ENCODE results near the gene DYNLT1. TPM values are rescaled to one million over a fixed set of nuclear protein-coding genes. Genes with fewer than 3 reads are reported as not detected.
A peak's percentile ranks its signal among the peaks of the same experiment; 100 is the strongest.
"Not testable (repeated sequence)": the region's sequence is repeated elsewhere in the genome, so short reads cannot be mapped to it uniquely, and the experiment has no call there.

The DYNLT1 gene
- polyA plus RNA-seq, 6 donors from 2014 or later: 29.6 to 66.7 (median 39.1) TPM

- ATAC-seq (ENCODE audit: low read depth in 2 of 2) (no peak), DNase-seq (no peak)
- peaks cover 0 to 2% (median 0%) of the 10 kb centered on the region in 7 donors for H3K9me3 Mint-ChIP-seq
- H3K4me1 Mint-ChIP-seq: peaks cover 40 to 56% (median 50%) of the 10 kb centered on the region in 3 donors
- peak overlapping the region; percentile 84 to 94 (median 90) for H3K27ac Mint-ChIP-seq
- H3K4me3 Mint-ChIP-seq: peak overlapping the region; percentile 91 to 97 (median 94)
- peaks cover 0 to 7% of the 10 kb centered on the region in 2 donors for H3K36me3 Mint-ChIP-seq
- no peaks in the 10 kb centered on the region for H3K27me3 Mint-ChIP-seq
Observed at GRCh38 chr6:158645064-158646022, 800 bp upstream of the DYNLT1 start.

GRCh38 chr6:158643836-158644230 is 710 bp downstream of the DYNLT1 start:
- DNase-seq (no peak), ATAC-seq (ENCODE audit: low read depth in 2 of 2) (peak in 1 of 2 donors; percentile 0)
- H3K9me3 Mint-ChIP-seq: peaks cover 0 to 2% (median 0%) of the 10 kb centered on the region in 7 donors
- no peaks in the 10 kb centered on the region for H3K27me3 Mint-ChIP-seq
- H3K27ac Mint-ChIP-seq: peak overlapping the region; percentile 56 to 98 (median 92)
- H3K4me3 Mint-ChIP-seq: peak overlapping the region; percentile 88 to 98 (median 95)
- peaks cover 0 to 10% of the 10 kb centered on the region in 2 donors for H3K36me3 Mint-ChIP-seq
- H3K4me1 Mint-ChIP-seq: peaks cover 32 to 58% (median 42%) of the 10 kb centered on the region in 3 donors

GRCh38 chr6:158642097-158642601 is 2.4 kb downstream of the DYNLT1 start:
- no peak for ATAC-seq (ENCODE audit: low read depth in 2 of 2)
- peaks cover 0 to 2% (median 0%) of the 10 kb centered on the region in 7 donors for H3K9me3 Mint-ChIP-seq
- peak overlapping the region in 4 of 8 donors; percentile 47 to 94 (median 93) for H3K4me3 Mint-ChIP-seq
- H3K36me3 Mint-ChIP-seq: peaks cover 0 to 10% of the 10 kb centered on the region in 2 donors
- H3K27ac Mint-ChIP-seq: peak overlapping the region in 1 of 6 donors; percentile 41
- DNase-seq: no peak
- H3K27me3 Mint-ChIP-seq: no peaks in the 10 kb centered on the region
- peaks cover 32 to 58% (median 45%) of the 10 kb centered on the region in 3 donors for H3K4me1 Mint-ChIP-seq

- H3K27me3 Mint-ChIP-seq: no peaks in the 10 kb centered on the region
- no peaks in the 10 kb centered on the region for H3K9me3 Mint-ChIP-seq
- peak overlapping the region in 1 of 8 donors; percentile 41 for H3K4me3 Mint-ChIP-seq
- DNase-seq (no peak), ATAC-seq (ENCODE audit: low read depth in 2 of 2) (no peak)
- H3K27ac Mint-ChIP-seq: peak overlapping the region in 3 of 6 donors; percentile 50 to 53 (median 52)
- peaks cover 31 to 57% (median 41%) of the 10 kb centered on the region in 3 donors for H3K4me1 Mint-ChIP-seq
- peaks cover 7 to 17% of the 10 kb centered on the region in 2 donors for H3K36me3 Mint-ChIP-seq
Observed at GRCh38 chr6:158640519-158640918, 4.0 kb downstream of the DYNLT1 start.

- no peaks in the 10 kb centered on the region for H3K27me3 Mint-ChIP-seq
- H3K4me1 Mint-ChIP-seq: peaks cover 28 to 49% (median 32%) of the 10 kb centered on the region in 3 donors
- H3K36me3 Mint-ChIP-seq: peaks cover 7 to 17% of the 10 kb centered on the region in 2 donors
- peak overlapping the region in 3 of 6 donors; percentile 29 to 56 (median 44) for H3K27ac Mint-ChIP-seq
- ATAC-seq (ENCODE audit: low read depth in 2 of 2) (no peak), DNase-seq (no peak)
- H3K4me3 Mint-ChIP-seq: no peak overlapping the region
- H3K9me3 Mint-ChIP-seq: no peaks in the 10 kb centered on the region
Observed at GRCh38 chr6:158639056-158639455, 5.5 kb downstream of the DYNLT1 start.

- DNase-seq (no peak), ATAC-seq (ENCODE audit: low read depth in 2 of 2) (no peak)
- peaks cover 7 to 17% of the 10 kb centered on the region in 2 donors for H3K36me3 Mint-ChIP-seq
- H3K4me3 Mint-ChIP-seq: no peak overlapping the region
- H3K4me1 Mint-ChIP-seq: peaks cover 25 to 44% (median 27%) of the 10 kb centered on the region in 3 donors
- peak overlapping the region in 2 of 6 donors; percentile 68 to 70 for H3K27ac Mint-ChIP-seq
- H3K9me3 Mint-ChIP-seq: no peaks in the 10 kb centered on the region
- no peaks in the 10 kb centered on the region for H3K27me3 Mint-ChIP-seq
Observed at GRCh38 chr6:158638324-158638854, 6.2 kb downstream of the DYNLT1 start.

GRCh38 chr6:158636778-158637177 is 7.8 kb downstream of the DYNLT1 start:
- Mint-ChIP-seq H3K27ac (peak overlapping the region in 1 of 6 donors; percentile 33), H3K36me3 (peaks cover 7 to 21% of the 10 kb centered on the region in 2 donors), H3K4me3 (no peak overlapping the region), H3K9me3 (no peaks in the 10 kb centered on the region), H3K27me3 (no peaks in the 10 kb centered on the region), H3K4me1 (peaks cover 11 to 28% (median 14%) of the 10 kb centered on the region in 3 donors)
- DNase-seq (no peak), ATAC-seq (ENCODE audit: low read depth in 2 of 2) (no peak)

- Mint-ChIP-seq H3K4me1 (peaks cover 9 to 20% (median 12%) of the 10 kb centered on the region in 3 donors), H3K4me3 (no peak overlapping the region), H3K36me3 (peaks cover 7 to 24% of the 10 kb centered on the region in 2 donors), H3K9me3 (no peaks in the 10 kb centered on the region), H3K27ac (peak overlapping the region in 1 of 6 donors; percentile 47), H3K27me3 (no peaks in the 10 kb centered on the region)
- ATAC-seq (ENCODE audit: low read depth in 2 of 2) (no peak), DNase-seq (no peak)
Observed at GRCh38 chr6:158635427-158636073, 9.0 kb downstream of the DYNLT1 start.

GRCh38 chr6:158634695-158635426 is 9.7 kb downstream of the DYNLT1 start:
- DNase-seq (no peak), ATAC-seq (ENCODE audit: low read depth in 2 of 2) (no peak)
- peaks cover 7 to 20% of the 10 kb centered on the region in 2 donors for H3K36me3 Mint-ChIP-seq
- no peaks in the 10 kb centered on the region for H3K9me3 Mint-ChIP-seq
- H3K4me1 Mint-ChIP-seq: peaks cover 5 to 13% (median 7%) of the 10 kb centered on the region in 3 donors
- peak overlapping the region in 1 of 6 donors; percentile 9 for H3K27ac Mint-ChIP-seq
- H3K4me3 Mint-ChIP-seq: no peak overlapping the region
- no peaks in the 10 kb centered on the region for H3K27me3 Mint-ChIP-seq

GRCh38 chr6:158633127-158633526 is 11.4 kb downstream of the DYNLT1 start:
- peak overlapping the region in 1 of 6 donors; percentile 6 for H3K27ac Mint-ChIP-seq
- H3K9me3 Mint-ChIP-seq: no peaks in the 10 kb centered on the region

GRCh38 chr6:158632538-158633119 is 11.9 kb downstream of the DYNLT1 start:
- DNase-seq; H3K27me3 Mint-ChIP-seq; H3K4me3 Mint-ChIP-seq; H3K9me3 Mint-ChIP-seq; H3K27ac Mint-ChIP-seq; ATAC-seq (ENCODE audit: low read depth in 2 of 2): not testable (repeated sequence)
- Mint-ChIP-seq H3K4me1 (peaks cover 0 to 10% (median 0%) of the 10 kb centered on the region in 3 donors), H3K36me3 (peaks cover 7 to 20% of the 10 kb centered on the region in 2 donors)

More at GRCh38 chr6:158633127-158633526, 11.4 kb downstream of the DYNLT1 start:
- no peaks in the 10 kb centered on the region for H3K27me3 Mint-ChIP-seq
- ATAC-seq (ENCODE audit: low read depth in 2 of 2): no peak
- DNase-seq: no peak
- no peak overlapping the region for H3K4me3 Mint-ChIP-seq
- H3K36me3 Mint-ChIP-seq: peaks cover 7 to 20% of the 10 kb centered on the region in 2 donors
- peaks cover 0 to 6% (median 0%) of the 10 kb centered on the region in 3 donors for H3K4me1 Mint-ChIP-seq

Data from naive B cell (primary cell).